Measurements from ENCODE around the gene GCK. TPM values are rescaled to one million over a fixed set of nuclear protein-coding genes. Genes with fewer than 3 reads are reported as not detected.

The GCK gene
- total RNA-seq, 1 donor from 2014 or later: 1.3 TPM

- intact Hi-C loops (cut with DNase I): no loop called here
- DNase-seq (no peak), ATAC-seq (ENCODE audit: poor library complexity) (no peak)
Observed at GRCh38 chr7:44150966-44151941, 38.0 kb downstream of the GCK start.

DNA sequence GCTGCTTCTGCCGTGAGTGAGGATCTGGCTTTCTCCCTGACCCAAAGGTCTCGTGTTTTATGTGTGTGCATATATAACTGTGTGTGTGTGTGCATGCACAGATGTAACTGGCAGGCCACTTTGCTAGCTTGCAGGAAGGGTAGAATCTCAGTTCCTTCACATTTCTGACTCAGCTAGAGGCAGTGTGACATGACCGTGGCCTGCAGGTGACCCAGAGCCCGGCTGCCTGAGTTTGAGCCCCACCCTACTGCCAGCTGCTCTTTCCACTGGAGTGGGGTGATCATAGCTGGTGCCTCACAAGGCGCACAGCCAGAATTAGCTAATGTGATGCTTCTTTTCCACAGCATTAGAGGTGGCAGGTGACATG is 38.8 kb downstream of the GCK start:
- intact Hi-C loops (cut with DNase I): no loop called here
- DNase-seq (no peak), ATAC-seq (ENCODE audit: poor library complexity) (no peak)

- intact Hi-C loops (cut with DNase I): no loop called here
- ATAC-seq (ENCODE audit: poor library complexity): no peak
- no peak for DNase-seq
Observed at GRCh38 chr7:44149571-44150465, 39.4 kb downstream of the GCK start.

DNA sequence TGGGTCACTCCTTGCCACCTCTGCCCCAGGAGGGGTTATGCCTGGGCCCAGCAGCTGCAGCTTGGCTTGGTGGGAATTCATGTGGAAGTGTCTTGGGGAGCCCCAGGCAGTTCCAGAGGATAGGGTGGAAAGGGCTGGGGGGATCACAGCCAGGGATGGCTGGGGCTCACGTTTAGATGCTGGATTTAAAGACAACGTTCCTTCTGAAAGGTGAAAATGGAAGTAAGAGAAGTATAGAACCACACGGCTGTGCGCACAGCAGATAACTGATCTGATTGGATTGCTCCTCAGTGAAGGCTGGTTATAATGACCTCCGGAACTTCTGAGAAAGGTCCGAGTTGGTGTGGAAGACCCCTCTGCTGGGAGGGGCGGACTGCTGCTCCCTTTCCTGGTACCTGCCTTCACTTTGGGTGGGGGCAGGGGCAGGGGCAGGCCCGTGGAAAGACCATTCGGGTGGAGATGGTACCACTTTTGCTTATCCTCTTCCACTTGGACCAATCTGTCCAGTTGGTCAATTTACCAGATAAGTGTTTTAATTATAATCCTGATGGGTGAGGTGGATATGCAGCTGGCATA is 40.2 kb downstream of the GCK start:
- intact Hi-C loops (cut with DNase I): no loop called here
- DNase-seq (no peak), ATAC-seq (ENCODE audit: poor library complexity) (no peak)

- DNase-seq (no peak), ATAC-seq (ENCODE audit: poor library complexity) (no peak)
- intact Hi-C loops (cut with DNase I): no loop called here
Observed at GRCh38 chr7:44148166-44148565, 41.1 kb downstream of the GCK start.

GRCh38 chr7:44147026-44147991 is 41.9 kb downstream of the GCK start:
- intact Hi-C loops (cut with DNase I): no loop called here
- DNase-seq (no peak), ATAC-seq (ENCODE audit: poor library complexity) (peak; percentile 14)

DNA sequence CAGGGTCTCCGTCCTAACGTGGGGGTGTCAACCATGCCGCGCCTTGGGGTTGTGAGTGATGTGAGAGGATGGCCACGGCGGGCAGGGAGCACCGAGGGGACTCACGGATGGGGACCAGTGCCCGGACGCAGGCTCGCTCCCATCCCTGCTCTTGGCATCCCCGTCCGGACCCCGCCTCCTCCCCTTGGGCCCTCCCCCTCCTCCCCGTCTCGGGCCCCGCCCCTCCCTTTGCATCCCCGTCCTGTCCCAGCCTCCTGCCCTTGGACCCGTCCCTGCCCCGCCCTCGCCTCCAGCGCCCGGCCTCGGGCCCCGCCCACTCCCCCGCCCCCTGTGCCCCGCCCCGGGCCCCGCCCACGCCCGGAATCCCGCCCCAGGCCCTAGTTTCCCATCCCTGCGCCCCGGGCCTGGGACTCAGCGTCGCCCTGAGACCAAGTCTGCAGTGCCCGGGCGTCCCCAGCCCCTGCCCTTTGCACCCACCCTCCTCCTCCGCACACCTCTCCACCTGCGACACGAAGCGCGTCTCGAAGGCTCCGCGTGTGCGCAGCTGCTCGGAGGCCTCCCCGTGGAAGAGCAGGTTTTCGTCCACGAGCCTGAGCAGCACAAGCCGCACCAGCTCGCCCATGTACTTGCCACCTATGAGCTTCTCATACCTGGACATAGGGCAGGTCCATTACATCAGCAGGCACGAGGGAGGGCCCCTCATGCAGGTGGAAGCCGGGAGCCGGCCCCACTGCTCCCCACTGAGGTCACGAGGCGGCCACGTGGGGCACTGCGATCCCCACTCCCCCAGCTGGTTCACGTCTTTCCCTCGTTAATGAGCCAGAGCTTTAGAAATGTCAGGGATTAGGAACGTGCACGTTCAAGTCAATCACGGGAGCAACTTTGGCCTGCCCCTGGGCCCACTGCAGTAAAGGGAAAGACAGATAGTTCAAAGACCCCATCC is 43.0 kb downstream of the GCK start:
- intact Hi-C loops (cut with DNase I): no loop called here
- DNase-seq: peak; percentile 90
- peak; percentile 93 for ATAC-seq (ENCODE audit: poor library complexity)

GRCh38 chr7:44145479-44145968 is 43.7 kb downstream of the GCK start:
- peak; percentile 28 for ATAC-seq (ENCODE audit: poor library complexity)
- no peak for DNase-seq
- intact Hi-C loops (cut with DNase I): no loop called here

DNA sequence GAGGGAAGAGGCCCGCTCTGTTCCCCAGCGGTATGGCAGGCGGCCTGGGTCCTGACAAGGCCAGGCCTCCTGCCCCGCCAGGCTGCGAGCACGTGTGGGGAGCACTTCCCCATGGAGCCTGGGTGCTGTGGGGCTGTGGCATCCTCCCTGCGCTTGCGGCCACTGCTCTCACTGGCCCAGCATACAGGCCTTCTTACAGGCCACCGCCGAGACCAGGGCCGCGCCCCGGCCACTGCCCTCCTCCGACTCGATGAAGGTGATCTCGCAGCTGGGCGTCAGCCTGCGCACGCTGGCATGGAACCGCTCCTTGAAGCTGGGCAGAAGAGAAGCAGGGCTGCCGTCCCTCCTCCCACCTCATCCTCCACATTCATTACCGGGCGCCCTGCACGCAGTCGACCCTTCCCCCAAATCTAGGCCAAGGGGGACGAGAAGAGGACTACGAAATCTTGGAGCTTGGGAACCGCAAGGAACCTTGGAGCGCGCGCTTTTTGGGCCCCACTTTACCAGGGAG is 44.2 kb downstream of the GCK start:
- intact Hi-C loops (cut with DNase I): no loop called here
- no peak for ATAC-seq (ENCODE audit: poor library complexity)
- DNase-seq: no peak

GRCh38 chr7:44144426-44144967 is 44.7 kb downstream of the GCK start:
- ATAC-seq (ENCODE audit: poor library complexity) (no peak), DNase-seq (no peak)
- intact Hi-C loops (cut with DNase I): no loop called here

- DNase-seq: no peak
- intact Hi-C loops (cut with DNase I): no loop called here
- no peak for ATAC-seq (ENCODE audit: poor library complexity)
Observed at GRCh38 chr7:44143646-44144250, 45.5 kb downstream of the GCK start.

GRCh38 chr7:44142028-44142427 is 47.2 kb downstream of the GCK start:
- ATAC-seq (ENCODE audit: poor library complexity) (no peak), DNase-seq (no peak)
- intact Hi-C loops (cut with DNase I): no loop called here

- intact Hi-C loops (cut with DNase I): no loop called here
- no peak for DNase-seq
- ATAC-seq (ENCODE audit: poor library complexity): peak; percentile 30
Observed at GRCh38 chr7:44141221-44141850, 47.9 kb downstream of the GCK start, which contains the start of gene MYL7. Gene MYL7 (minus strand): TSS chr7:44141332. CDS start chr7:44141305, 27 bp downstream.

- no peak for ATAC-seq (ENCODE audit: poor library complexity)
- intact Hi-C loops (cut with DNase I): no loop called here
- DNase-seq: no peak
Observed at GRCh38 chr7:44140341-44140740, 48.9 kb downstream of the GCK start.

DNA sequence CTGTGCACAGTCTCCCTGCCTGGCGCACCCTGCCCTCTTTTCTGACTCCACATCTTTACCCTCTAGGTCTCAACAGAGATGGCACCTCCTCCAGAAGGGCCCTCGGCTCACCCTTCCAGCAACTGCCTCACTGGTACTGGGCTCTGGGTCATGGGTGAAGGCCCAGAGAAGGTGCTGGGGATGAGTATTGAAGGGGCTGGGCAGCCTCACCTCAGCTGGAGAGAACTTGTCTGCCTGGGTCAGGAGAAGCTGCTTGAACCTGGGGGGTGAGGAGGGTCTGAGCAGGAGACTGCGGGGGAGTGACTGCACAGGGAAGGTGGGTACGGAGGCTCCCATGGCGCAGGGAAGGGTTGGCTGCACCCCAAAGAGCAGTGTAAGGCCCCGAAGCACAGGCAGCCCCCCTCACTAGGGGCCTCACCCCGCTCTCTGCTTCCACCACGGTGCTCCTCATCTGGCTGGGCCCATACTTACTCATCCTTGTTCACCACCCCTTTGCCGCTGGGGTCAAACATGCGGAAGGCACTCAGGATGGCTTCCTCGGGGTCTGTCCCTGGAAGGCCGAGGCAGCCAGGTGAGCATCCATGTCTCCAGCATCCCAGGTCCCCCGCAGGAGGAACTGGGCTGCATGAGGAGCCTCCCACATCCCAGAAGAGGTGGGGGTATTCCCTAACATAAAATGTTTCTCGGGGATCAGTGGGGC is 49.8 kb downstream of the GCK start:
- ATAC-seq (ENCODE audit: poor library complexity) (no peak), DNase-seq (no peak)
- intact Hi-C loops (cut with DNase I): loop anchor here (5.0 kb wide), 1 partner anchor 48 kb away; the partner anchor contains the start of gene GCK
